Fibroblast of lung (primary cell): ENCODE results near the gene CALN1. TPM values are rescaled to one million over a fixed set of nuclear protein-coding genes. Genes with fewer than 3 reads are reported as not detected.

Source experiments
- DNase-seq, 2 donors: peaks; one replicate each; pipeline versions ENCODE4 v3.0.0 to v3.0.0-alpha.2; 2010; ENCODE audit warnings: low read depth in 2 of 2
- H2AFZ ChIP-seq: 2 replicates; pipeline ENCODE4 v1.5.1; 2012; ENCODE audit warnings: low read length, control low read depth, inconsistent platforms
- H3K27ac ChIP-seq: 2 replicates; pipeline ENCODE4 v1.5.1; 2011; ENCODE audit warnings: low read length, control low read depth; ENCODE audit not compliant: insufficient read depth
- H3K27me3 ChIP-seq: 2 replicates; pipeline ENCODE4 v1.5.1; 2011; ENCODE audit warnings: mild to moderate bottlenecking, low read length; ENCODE audit not compliant: control insufficient read depth, insufficient read depth
- H3K36me3 ChIP-seq: 2 replicates; pipeline ENCODE4 v1.5.1; 2011; ENCODE audit warnings: low read length; ENCODE audit not compliant: control insufficient read depth, insufficient read depth
- H3K4me1 ChIP-seq: 2 replicates; pipeline ENCODE4 v1.5.1; 2011; ENCODE audit warnings: low read length; ENCODE audit not compliant: control insufficient read depth, insufficient read depth; ENCODE audit errors: extremely low read depth
- H3K4me2 ChIP-seq: 2 replicates; pipeline ENCODE4 v1.5.1; 2011; ENCODE audit warnings: low read length, control low read depth; ENCODE audit not compliant: insufficient read depth; ENCODE audit errors: extremely low read depth
- H3K4me3 ChIP-seq, 4 experiments: fragments of 200-600 bp in 1 of 4; sonication (generic) in 1 of 4; replicated peaks in 1 of 4; 2 replicates each; pipeline ENCODE4 v1.5.1; 2011 to 2016; ENCODE audit warnings: low read length in 4 of 4, low read depth in 3 of 4, mild to moderate bottlenecking in 3 of 4, control low read depth in 2 of 4, inconsistent platforms in 1 of 4, mixed read lengths in 1 of 4; ENCODE audit not compliant: insufficient read depth in 1 of 4; ENCODE audit errors: control extremely low read depth in 1 of 4
- H3K79me2 ChIP-seq: 2 replicates; pipeline ENCODE4 v1.5.1; 2012; ENCODE audit warnings: mild to moderate bottlenecking, low read length, inconsistent platforms; ENCODE audit not compliant: control insufficient read depth, insufficient read depth
- H3K9ac ChIP-seq: 2 replicates; pipeline ENCODE4 v1.5.1; 2011; ENCODE audit warnings: mild to moderate bottlenecking, low read length, control low read depth; ENCODE audit not compliant: insufficient read depth
- H3K9me3 ChIP-seq: 2 replicates; pipeline ENCODE4 v1.5.1; 2012; ENCODE audit warnings: low read depth, low read length; ENCODE audit not compliant: control insufficient read depth, insufficient read depth
- H4K20me1 ChIP-seq: 2 replicates; pipeline ENCODE4 v1.5.1; 2011; ENCODE audit warnings: low read length; ENCODE audit not compliant: control insufficient read depth, insufficient read depth; ENCODE audit errors: extremely low read depth
- EZH2 ChIP-seq: IDR thresholded peaks from 2 replicates; pipeline ENCODE4 v1.5.1; 2012; ENCODE audit warnings: low read length, control low read depth, mild to moderate bottlenecking; ENCODE audit errors: missing control alignments
- polyA plus RNA-seq, 2 donors: library from polyadenylated mRNA; depleted of rRNA in 1 of 2; stranded (reverse) in 1 of 2; unstranded in 1 of 2; fragments of >200 nt; gene quantifications; 2 replicates each; pipeline ENCODE4 v1.2.1, GENCODE V29; 2011 to 2012; ENCODE audit warnings: missing spikeins in 1 of 2
- total RNA-seq: library from RNA; depleted of rRNA; stranded (reverse); fragments of >200 nt; gene quantifications from 2 replicates; pipeline ENCODE4 v1.2.1, GENCODE V29; 2014
- TF ChIP-seq, protein P1 (sequence below), 2 donors: IDR thresholded peaks in 1 of 2; conservative IDR thresholded peaks in 1 of 2; 1 replicate in 1 of 2; 2 replicates in 1 of 2; pipeline ENCODE4 v1.5.1; 2011 to 2012; ENCODE audit warnings: low read length in 2 of 2, control low read depth in 1 of 2, inconsistent platforms in 1 of 2, low read depth in 1 of 2, mild to moderate bottlenecking in 1 of 2

The CALN1 gene
- total and polyA plus RNA-seq, 2 donors (not counting 1 experiment from before 2014, with no cell fraction given), result not detected

- Histone ChIP-seq H3K79me2 (no peaks in the 10 kb centered on the region), H3K36me3 (no peaks in the 10 kb centered on the region), H3K27me3 (no peaks in the 10 kb centered on the region), H3K4me3 (no peak overlapping the region), H3K27ac (no peak overlapping the region), H4K20me1 (no peaks in the 10 kb centered on the region), H3K4me2 (no peak overlapping the region), H3K4me1 (no peaks in the 10 kb centered on the region), H2AFZ (no peak overlapping the region), H3K9ac (no peak overlapping the region), H3K9me3 (no peaks in the 10 kb centered on the region)
- DNase-seq, result no peak
- TF ChIP-seq, protein P1, sequence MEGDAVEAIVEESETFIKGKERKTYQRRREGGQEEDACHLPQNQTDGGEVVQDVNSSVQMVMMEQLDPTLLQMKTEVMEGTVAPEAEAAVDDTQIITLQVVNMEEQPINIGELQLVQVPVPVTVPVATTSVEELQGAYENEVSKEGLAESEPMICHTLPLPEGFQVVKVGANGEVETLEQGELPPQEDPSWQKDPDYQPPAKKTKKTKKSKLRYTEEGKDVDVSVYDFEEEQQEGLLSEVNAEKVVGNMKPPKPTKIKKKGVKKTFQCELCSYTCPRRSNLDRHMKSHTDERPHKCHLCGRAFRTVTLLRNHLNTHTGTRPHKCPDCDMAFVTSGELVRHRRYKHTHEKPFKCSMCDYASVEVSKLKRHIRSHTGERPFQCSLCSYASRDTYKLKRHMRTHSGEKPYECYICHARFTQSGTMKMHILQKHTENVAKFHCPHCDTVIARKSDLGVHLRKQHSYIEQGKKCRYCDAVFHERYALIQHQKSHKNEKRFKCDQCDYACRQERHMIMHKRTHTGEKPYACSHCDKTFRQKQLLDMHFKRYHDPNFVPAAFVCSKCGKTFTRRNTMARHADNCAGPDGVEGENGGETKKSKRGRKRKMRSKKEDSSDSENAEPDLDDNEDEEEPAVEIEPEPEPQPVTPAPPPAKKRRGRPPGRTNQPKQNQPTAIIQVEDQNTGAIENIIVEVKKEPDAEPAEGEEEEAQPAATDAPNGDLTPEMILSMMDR (conservative IDR thresholded peaks at IDR 0.05 in 1 of 2, IDR thresholded peaks at IDR 0.05 in 1 of 2; ENCODE audit: low read depth in 1 of 2, low read length in 2 of 2), result no peak
- TF ChIP-seq EZH2, result no peak
Observed at GRCh38 chr7:72003236-72003635, 408.9 kb downstream of the CALN1 start.

DNA sequence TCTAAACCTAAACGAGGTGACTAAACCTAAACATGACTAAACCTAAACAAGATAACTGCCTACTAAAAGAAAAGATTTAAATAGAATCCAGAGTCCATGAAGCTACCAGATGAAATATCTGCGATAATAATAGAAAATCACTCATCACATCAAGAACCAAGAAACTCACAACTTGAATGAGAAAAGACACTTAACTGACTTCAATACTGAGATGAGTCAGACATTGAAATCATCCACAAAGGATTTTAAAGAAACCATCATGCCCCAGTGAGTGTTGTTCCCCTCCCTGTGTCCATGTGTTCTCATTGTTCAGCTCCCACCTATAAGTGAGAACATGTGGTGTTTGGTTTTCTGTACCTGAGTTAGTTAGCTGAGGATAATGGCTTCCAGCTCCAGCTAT lies 416.0 kb downstream of the CALN1 start:
- no peaks in the 10 kb centered on the region for H3K79me2 ChIP-seq
- H3K27me3 ChIP-seq, result no peaks in the 10 kb centered on the region
- H3K27ac ChIP-seq, result no peak overlapping the region
- no peak for DNase-seq
- H3K4me1 ChIP-seq, result no peaks in the 10 kb centered on the region
- H2AFZ ChIP-seq, result no peak overlapping the region
- no peaks in the 10 kb centered on the region for H4K20me1 ChIP-seq
- H3K4me2 ChIP-seq, result no peak overlapping the region
- no peak overlapping the region for H3K4me3 ChIP-seq
- H3K36me3 ChIP-seq, result no peaks in the 10 kb centered on the region
- no peak overlapping the region for H3K9ac ChIP-seq
- no peak for TF ChIP-seq EZH2
- TF ChIP-seq, protein P1 (conservative IDR thresholded peaks at IDR 0.05 in 1 of 2, IDR thresholded peaks at IDR 0.05 in 1 of 2; ENCODE audit: low read depth in 1 of 2, low read length in 2 of 2), result no peak
- H3K9me3 ChIP-seq, result no peaks in the 10 kb centered on the region

DNA sequence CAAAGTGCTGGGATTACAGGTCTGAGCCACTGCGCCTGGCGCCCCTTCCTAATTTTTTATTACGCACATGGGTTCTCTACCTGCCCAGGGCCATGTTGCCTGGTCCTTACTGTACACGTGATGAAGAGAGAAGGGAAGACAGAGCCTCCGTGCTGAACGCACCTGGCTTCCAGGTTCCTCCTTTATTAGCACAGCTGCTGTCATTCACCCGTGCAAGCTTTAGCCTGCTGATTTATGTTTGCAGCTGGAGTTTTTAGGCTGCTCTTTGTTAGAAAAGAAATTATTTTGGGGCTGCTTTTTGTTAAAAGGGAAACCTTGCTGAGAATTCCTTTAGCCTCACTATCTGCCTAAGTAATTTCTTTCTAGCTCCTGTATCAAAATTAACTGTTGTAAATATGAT lies 417.0 kb downstream of the CALN1 start:
- H2AFZ ChIP-seq, result no peak overlapping the region
- H3K9me3 ChIP-seq, result no peaks in the 10 kb centered on the region
- TF ChIP-seq EZH2, result no peak
- TF ChIP-seq, protein P1 (conservative IDR thresholded peaks at IDR 0.05 in 1 of 2, IDR thresholded peaks at IDR 0.05 in 1 of 2; ENCODE audit: low read depth in 1 of 2, low read length in 2 of 2), result no peak
- no peaks in the 10 kb centered on the region for H3K79me2 ChIP-seq
- DNase-seq, result no peak
- no peak overlapping the region for H3K27ac ChIP-seq
- no peak overlapping the region for H3K4me2 ChIP-seq
- no peaks in the 10 kb centered on the region for H3K27me3 ChIP-seq
- H3K4me1 ChIP-seq, result no peaks in the 10 kb centered on the region
- H3K36me3 ChIP-seq, result no peaks in the 10 kb centered on the region
- no peaks in the 10 kb centered on the region for H4K20me1 ChIP-seq
- no peak overlapping the region for H3K9ac ChIP-seq
- no peak overlapping the region for H3K4me3 ChIP-seq
